Measurements from ENCODE around the gene MAML2. TPM values are rescaled to one million over a fixed set of nuclear protein-coding genes. Genes with fewer than 3 reads are reported as not detected.

The MAML2 gene
- polyA plus RNA-seq, 3 donors: 0.57 to 7.6 (median 1.2) TPM

- Histone ChIP-seq H3K36me3 (replicated peaks in 1 of 2; ENCODE audit: control insufficient read depth in 1 of 2, insufficient read depth in 2 of 2, low read length in 2 of 2) (peaks cover 0 to 4% of the 10 kb centered on the region in 2 donors), H3K9me3 (replicated peaks in 1 of 2; ENCODE audit: control insufficient read depth in 1 of 2, insufficient read depth in 1 of 2, low read length in 2 of 2) (no peaks in the 10 kb centered on the region), H4K20me1 (ENCODE audit: insufficient read depth, low read length) (peaks cover 4% of the 10 kb centered on the region), H2AFZ (ENCODE audit: insufficient read depth, low read depth, low read length, poor library complexity, severe bottlenecking) (no peak overlapping the region), H3K27ac (ENCODE audit: low read depth in 1 of 2, low read length in 2 of 2) (no peak overlapping the region), H3K4me2 (replicated peaks; ENCODE audit: extremely low read depth, low read length, poor library complexity, severe bottlenecking) (no peak overlapping the region), H3K9ac (ENCODE audit: insufficient read depth, low read length, poor library complexity, severe bottlenecking) (no peak overlapping the region), H3K27me3 (ENCODE audit: control insufficient read depth in 2 of 2, insufficient read depth in 2 of 2, low read length in 2 of 2) (no peaks in the 10 kb centered on the region), H3K79me2 (ENCODE audit: insufficient read depth, low read length) (no peaks in the 10 kb centered on the region), H3K4me1 (ENCODE audit: control insufficient read depth in 1 of 2, insufficient read depth in 2 of 2, low read length in 2 of 2) (peaks cover 5 to 6% of the 10 kb centered on the region in 2 donors), H3K4me3 (replicated peaks in 1 of 3; ENCODE audit: low read depth in 2 of 3, low read length in 3 of 3) (no peak overlapping the region)
- Mint-ChIP-seq H3K27me3 (ENCODE audit: low read depth in 3 of 3) (no peaks in the 10 kb centered on the region), H3K4me1 (peaks cover 11% of the 10 kb centered on the region), H3K4me3 (no peak overlapping the region), H3K36me3 (peaks cover 3% of the 10 kb centered on the region in 2 donors), H3K9me3 (peaks cover 0 to 3% (median 0%) of the 10 kb centered on the region in 7 donors), H3K27ac (peak overlapping the region in 2 of 7 donors; percentile 42 to 64)
- WGBS (ENCODE audit: insufficient coverage): 100% methylated on average over 1 of the region's 4 CpGs
- TF ChIP-seq CTCF (IDR thresholded peaks at IDR 0.05): no peak
- intact Hi-C loops (cut with micrococcal nuclease): no loop called here
- DNase-seq: no peak
Measured at GRCh38 chr11:96097844-96098421, 245.1 kb downstream of the MAML2 start.

GRCh38 chr11:96096360-96096759 lies 246.6 kb downstream of the MAML2 start:
- no peak overlapping the region for H3K9ac ChIP-seq (ENCODE audit: insufficient read depth, low read length, poor library complexity, severe bottlenecking)
- peaks cover 15 to 18% of the 10 kb centered on the region in 2 donors for H3K36me3 Mint-ChIP-seq
- no peaks in the 10 kb centered on the region for H3K79me2 ChIP-seq (ENCODE audit: insufficient read depth, low read length)
- peaks cover 4% of the 10 kb centered on the region for H4K20me1 ChIP-seq (ENCODE audit: insufficient read depth, low read length)
- intact Hi-C loops (cut with micrococcal nuclease): no loop called here
- H3K27ac Mint-ChIP-seq: no peak overlapping the region
- no peak overlapping the region for H3K27ac ChIP-seq (ENCODE audit: low read depth in 1 of 2, low read length in 2 of 2)
- H3K4me3 Mint-ChIP-seq: no peak overlapping the region
- peaks cover 5 to 6% of the 10 kb centered on the region in 2 donors for H3K4me1 ChIP-seq (ENCODE audit: control insufficient read depth in 1 of 2, insufficient read depth in 2 of 2, low read length in 2 of 2)
- H3K9me3 Mint-ChIP-seq: peaks cover 0 to 1% (median 0%) of the 10 kb centered on the region in 7 donors
- H3K36me3 ChIP-seq (replicated peaks in 1 of 2; ENCODE audit: control insufficient read depth in 1 of 2, insufficient read depth in 2 of 2, low read length in 2 of 2): peaks cover 3 to 17% of the 10 kb centered on the region in 2 donors
- WGBS (ENCODE audit: insufficient coverage): no CpG with 5 or more reads among the region's 4 CpGs
- no peak for TF ChIP-seq CTCF (IDR thresholded peaks at IDR 0.05)
- H3K27me3 ChIP-seq (ENCODE audit: control insufficient read depth in 2 of 2, insufficient read depth in 2 of 2, low read length in 2 of 2): no peaks in the 10 kb centered on the region
- no peak overlapping the region for H3K4me2 ChIP-seq (replicated peaks; ENCODE audit: extremely low read depth, low read length, poor library complexity, severe bottlenecking)
- H2AFZ ChIP-seq (ENCODE audit: insufficient read depth, low read depth, low read length, poor library complexity, severe bottlenecking): no peak overlapping the region
- no peaks in the 10 kb centered on the region for H3K27me3 Mint-ChIP-seq (ENCODE audit: low read depth in 3 of 3)
- no peaks in the 10 kb centered on the region for H3K9me3 ChIP-seq (replicated peaks in 1 of 2; ENCODE audit: control insufficient read depth in 1 of 2, insufficient read depth in 1 of 2, low read length in 2 of 2)
- no peak overlapping the region for H3K4me3 ChIP-seq (replicated peaks in 1 of 3; ENCODE audit: low read depth in 2 of 3, low read length in 3 of 3)
- H3K4me1 Mint-ChIP-seq: peaks cover 11% of the 10 kb centered on the region
- DNase-seq: no peak
